HCT116 (cell line): ENCODE results near the gene NTMT2. TPM values are rescaled to one million over a fixed set of nuclear protein-coding genes. Genes with fewer than 3 reads are reported as not detected.

Experiments used
- ATAC-seq: fragments of 200-7000 bp; cut with Tn5 transposase; 2 replicates; pipeline ENCODE4 v1.9.1; 2020; ENCODE audit warnings: mild to moderate bottlenecking, moderate library complexity
- BruUV-seq: library from RNA; stranded (reverse); fragments of 400-500 nt; replicated peaks from 2 replicates; lab custom pipeline; 2021; lab: Mats Ljungman, UMichigan
- CTCF ChIA-PET: fragments of 300-600 bp; sonication (Branson Sonifier 250); formaldehyde crosslinking; loops from one replicate; lab custom pipeline; 2021; ENCODE audit warnings: antibody characterized with exemption; lab: Charles Lee
- POLR2A ChIA-PET: fragments of 300-600, 350-600 bp; sonication (Branson Sonifier 250); formaldehyde crosslinking; loops from one replicate; lab custom pipeline; 2021; ENCODE audit warnings: antibody characterized with exemption; lab: Charles Lee
- RAD21 ChIA-PET, 2 experiments: fragments of 300-600 bp; sonication (Branson Sonifier 250); formaldehyde crosslinking; loops; one replicate each; lab custom pipeline; 2023; ENCODE audit warnings: low total read pairs in 2 of 2; ENCODE audit not compliant: uncharacterized antibody in 2 of 2, unreplicated experiment in 2 of 2, low non-redundant PET in 1 of 2; lab: Charles Lee
- DNase-seq: peaks from one replicate; pipeline ENCODE4 v3.0.0-alpha.2; 2010; ENCODE audit warnings: low read depth, low spot score
- H2AFZ ChIP-seq: fragments of 200-600 bp; shearing (Covaris generic), sonication (generic); 2 replicates; pipeline ENCODE4 v1.6.1; 2017; ENCODE audit warnings: low read depth, mixed run types, mixed read lengths, antibody characterized with exemption, low read length; ENCODE audit not compliant: poor library complexity, severe bottlenecking
- H3K27ac ChIP-seq: 2 replicates; pipeline ENCODE4 v1.5.1; 2012; ENCODE audit warnings: low read depth, low read length
- H3K27me3 ChIP-seq: fragments of 200-600 bp; sonication (generic); 2 replicates; pipeline ENCODE4 v1.6.1; 2016; ENCODE audit warnings: mixed run types, low read length, mixed read lengths; ENCODE audit not compliant: insufficient read depth
- H3K36me3 ChIP-seq, 2 experiments: fragments of 200-500 bp in 1 of 2; fragments of 200-600 bp in 1 of 2; sonication (Bioruptor generic) in 1 of 2; sonication (generic) in 1 of 2; 2 replicates each; pipeline versions ENCODE4 v1.5.1 to v1.6.1; 2014 to 2016; ENCODE audit warnings: low read length in 2 of 2, inconsistent platforms in 1 of 2, mixed read lengths in 1 of 2, mixed run types in 1 of 2; ENCODE audit not compliant: insufficient read depth in 2 of 2, control insufficient read depth in 1 of 2
- H3K4me1 ChIP-seq, 2 experiments: fragments of 200-600 bp in 1 of 2; sonication (generic) in 1 of 2; 2 replicates each; pipeline versions ENCODE4 v1.5.1 to v1.6.1; 2012 to 2017; ENCODE audit warnings: low read length in 2 of 2, inconsistent platforms in 1 of 2, mild to moderate bottlenecking in 1 of 2, mixed read lengths in 1 of 2, mixed run types in 1 of 2, moderate library complexity in 1 of 2; ENCODE audit not compliant: insufficient read depth in 2 of 2, control insufficient read depth in 1 of 2
- H3K4me2 ChIP-seq: fragments of 200-600 bp; sonication (generic); 2 replicates; pipeline ENCODE4 v1.6.1; 2017; ENCODE audit warnings: mixed run types, low read length, mixed read lengths
- H3K4me3 ChIP-seq, 2 experiments: fragments of 200-600 bp in 1 of 2; sonication (generic) in 1 of 2; replicated peaks in 1 of 2; 2 replicates each; pipeline ENCODE4 v1.5.1; 2011 to 2016; ENCODE audit warnings: low read length in 2 of 2, control low read depth in 1 of 2, low read depth in 1 of 2, mild to moderate bottlenecking in 1 of 2, mixed read lengths in 1 of 2, mixed run types in 1 of 2
- H3K79me2 ChIP-seq: fragments of 200-600 bp; sonication (generic); 2 replicates; pipeline ENCODE4 v1.6.1; 2017; ENCODE audit warnings: mild to moderate bottlenecking, mixed run types, low read length, moderate library complexity, mixed read lengths; ENCODE audit not compliant: insufficient read depth
- H3K9ac ChIP-seq: fragments of 200-600 bp; sonication (generic); 2 replicates; pipeline ENCODE4 v1.6.1; 2016; ENCODE audit warnings: low read length, mixed read lengths
- H3K9me2 ChIP-seq: fragments of 200-600 bp; sonication (generic), shearing (Covaris generic); 2 replicates; pipeline ENCODE4 v1.6.1; 2017; ENCODE audit warnings: mixed run types, mild to moderate bottlenecking, moderate library complexity; ENCODE audit not compliant: insufficient read depth
- H3K9me3 ChIP-seq, 2 experiments: fragments of 200-500 bp in 1 of 2; fragments of 200-600 bp in 1 of 2; sonication (Bioruptor generic) in 1 of 2; sonication (generic) in 1 of 2; 2 replicates each; pipeline ENCODE4 v1.6.1; 2014 to 2017; ENCODE audit warnings: low read length in 2 of 2, mixed read lengths in 2 of 2, inconsistent platforms in 1 of 2, low read depth in 1 of 2, mild to moderate bottlenecking in 1 of 2, mixed run types in 1 of 2, moderate library complexity in 1 of 2; ENCODE audit not compliant: control insufficient read depth in 1 of 2, insufficient read depth in 1 of 2
- H4K20me1 ChIP-seq: fragments of 200-600 bp; sonication (generic), shearing (Covaris generic); 2 replicates; pipeline ENCODE4 v1.6.1; 2017; ENCODE audit warnings: mixed run types, mild to moderate bottlenecking, moderate library complexity; ENCODE audit not compliant: insufficient read depth
- CTCF ChIP-seq, 3 experiments: fragments of 200-600 bp in 1 of 3; sonication (generic) in 1 of 3; IDR thresholded peaks in 2 of 3; conservative IDR thresholded peaks in 1 of 3; 2 replicates each; pipeline ENCODE4 v1.5.1; 2012 to 2017; ENCODE audit warnings: low read depth in 2 of 3, low read length in 2 of 3, antibody characterized with exemption in 1 of 3, borderline replicate concordance in 1 of 3, control low read depth in 1 of 3, mild to moderate bottlenecking in 1 of 3, mixed read lengths in 1 of 3, mixed run types in 1 of 3, moderate library complexity in 1 of 3; ENCODE audit not compliant: insufficient read depth in 1 of 3
- EGR1 ChIP-seq: IDR thresholded peaks from 2 replicates; pipeline ENCODE4 v1.6.1; 2012; ENCODE audit warnings: low read depth
- TCF7L2 ChIP-seq: IDR thresholded peaks from 2 replicates; pipeline ENCODE4 v1.7.0; 2011; ENCODE audit warnings: borderline replicate concordance, inconsistent platforms; ENCODE audit not compliant: insufficient read depth, insufficient read length; ENCODE audit errors: extremely low read depth
- ZFX ChIP-seq: fragments of 450-650 bp; IDR thresholded peaks from 2 replicates; pipeline ENCODE4 v1.6.1; 2017
- intact Hi-C: fragments of 100-400 bp; cut with micrococcal nuclease; formaldehyde crosslinking; loops from 2 replicates; pipeline ENCODE4 v1.10.0; 2022
- total RNA-seq: library from RNA; stranded (reverse); gene quantifications from one replicate; pipeline ENCODE4 v1.2.1, GENCODE V29; 2021; ENCODE audit not compliant: unreplicated experiment
- TF ChIP-seq, protein P1 (sequence below): IDR thresholded peaks from 2 replicates; pipeline ENCODE4 v1.6.1; 2011; ENCODE audit warnings: mild to moderate bottlenecking, low read length, moderate library complexity; ENCODE audit not compliant: insufficient replicate concordance; ENCODE audit errors: extremely low read depth
- TF ChIP-seq, protein P2 (sequence below): IDR thresholded peaks from 2 replicates; pipeline ENCODE4 v1.6.1; 2012

NTMT2 gene
- total RNA-seq, 1 experiment from 2014 or later: not detected

- no peak for TF ChIP-seq CTCF (IDR thresholded peaks at IDR 0.05 in 2 of 3, conservative IDR thresholded peaks at IDR 0.05 in 1 of 3; ENCODE audit: borderline replicate concordance in 1 of 3, insufficient read depth in 1 of 3, low read depth in 2 of 3, low read length in 2 of 3)
Measured at GRCh38 chr1:170153417-170153816, 7.7 kb downstream of the NTMT2 start (continued).

DNA sequence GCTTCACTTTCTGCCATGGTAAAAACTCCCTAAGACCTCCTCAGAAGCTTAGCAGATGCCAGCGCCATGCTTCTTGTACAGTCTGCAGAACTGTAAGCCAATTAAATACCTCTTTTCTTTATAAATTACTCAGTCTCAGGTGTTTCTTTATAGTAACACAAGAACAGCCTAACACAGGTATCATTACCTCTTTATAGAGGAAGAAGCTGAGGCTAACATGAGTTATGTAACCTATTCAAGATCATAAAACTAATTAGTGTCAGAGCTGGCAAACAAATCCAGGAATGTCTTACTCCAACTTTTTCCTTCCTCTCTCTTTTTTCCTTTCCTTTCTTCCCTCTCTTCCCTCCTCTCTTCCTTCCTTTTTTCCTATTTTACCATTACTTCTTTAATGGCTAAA, 9.3 kb downstream of the NTMT2 start:
- Histone ChIP-seq H3K9ac (no peak overlapping the region), H3K36me3 (no peaks in the 10 kb centered on the region), H2AFZ (no peak overlapping the region), H3K27me3 (no peaks in the 10 kb centered on the region), H4K20me1 (no peaks in the 10 kb centered on the region), H3K4me3 (no peak overlapping the region), H3K9me2 (no peaks in the 10 kb centered on the region), H3K9me3 (no peaks in the 10 kb centered on the region), H3K27ac (no peak overlapping the region), H3K4me1 (no peaks in the 10 kb centered on the region), H3K4me2 (no peak overlapping the region), H3K79me2 (no peaks in the 10 kb centered on the region)
- ChIA-PET CTCF (no interaction called here), RAD21 (no interaction called here), POLR2A (no interaction called here)
- no peak for ATAC-seq
- TF ChIP-seq, protein P1, sequence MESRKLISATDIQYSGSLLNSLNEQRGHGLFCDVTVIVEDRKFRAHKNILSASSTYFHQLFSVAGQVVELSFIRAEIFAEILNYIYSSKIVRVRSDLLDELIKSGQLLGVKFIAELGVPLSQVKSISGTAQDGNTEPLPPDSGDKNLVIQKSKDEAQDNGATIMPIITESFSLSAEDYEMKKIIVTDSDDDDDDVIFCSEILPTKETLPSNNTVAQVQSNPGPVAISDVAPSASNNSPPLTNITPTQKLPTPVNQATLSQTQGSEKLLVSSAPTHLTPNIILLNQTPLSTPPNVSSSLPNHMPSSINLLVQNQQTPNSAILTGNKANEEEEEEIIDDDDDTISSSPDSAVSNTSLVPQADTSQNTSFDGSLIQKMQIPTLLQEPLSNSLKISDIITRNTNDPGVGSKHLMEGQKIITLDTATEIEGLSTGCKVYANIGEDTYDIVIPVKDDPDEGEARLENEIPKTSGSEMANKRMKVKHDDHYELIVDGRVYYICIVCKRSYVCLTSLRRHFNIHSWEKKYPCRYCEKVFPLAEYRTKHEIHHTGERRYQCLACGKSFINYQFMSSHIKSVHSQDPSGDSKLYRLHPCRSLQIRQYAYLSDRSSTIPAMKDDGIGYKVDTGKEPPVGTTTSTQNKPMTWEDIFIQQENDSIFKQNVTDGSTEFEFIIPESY: no peak
- no peak for TF ChIP-seq EGR1
- TF ChIP-seq, protein P2, sequence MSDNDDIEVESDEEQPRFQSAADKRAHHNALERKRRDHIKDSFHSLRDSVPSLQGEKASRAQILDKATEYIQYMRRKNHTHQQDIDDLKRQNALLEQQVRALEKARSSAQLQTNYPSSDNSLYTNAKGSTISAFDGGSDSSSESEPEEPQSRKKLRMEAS: no peak
- no peak for TF ChIP-seq CTCF (IDR thresholded peaks at IDR 0.05 in 2 of 3, conservative IDR thresholded peaks at IDR 0.05 in 1 of 3; ENCODE audit: borderline replicate concordance in 1 of 3, insufficient read depth in 1 of 3, low read depth in 2 of 3, low read length in 2 of 3)
- no peak for TF ChIP-seq ZFX
- TF ChIP-seq TCF7L2: no peak
- BruUV-seq: no TSS peak
- intact Hi-C loops: no loop called here
- DNase-seq: no peak
